Endodermal cell (in vitro differentiated cells): Measurements from ENCODE around the gene OBSCN. TPM values are rescaled to one million over a fixed set of nuclear protein-coding genes. Genes with fewer than 3 reads are reported as not detected.

Experiments
- DNase-seq: peaks from one replicate; pipeline ENCODE4 v3.0.0-alpha.2; 2017
- H3K27ac ChIP-seq: 2 replicates; pipeline ENCODE4 v1.5.1; 2013; ENCODE audit warnings: mild to moderate bottlenecking, low read depth, low read length, moderate library complexity
- H3K27me3 ChIP-seq: 2 replicates; pipeline ENCODE4 v1.6.1; 2013; ENCODE audit warnings: mild to moderate bottlenecking, low read length, moderate library complexity; ENCODE audit not compliant: insufficient read depth, control insufficient read depth, poor library complexity, severe bottlenecking
- H3K36me3 ChIP-seq: 2 replicates; pipeline ENCODE4 v1.7.0; 2013; ENCODE audit warnings: mild to moderate bottlenecking, low read length, moderate library complexity; ENCODE audit not compliant: control insufficient read depth, insufficient read depth
- H3K4me1 ChIP-seq: one replicate; pipeline ENCODE4 v1.7.0; 2013; ENCODE audit warnings: low read length; ENCODE audit not compliant: control insufficient read depth, insufficient read depth
- H3K4me3 ChIP-seq: 2 replicates; pipeline ENCODE4 v1.5.1; 2013; ENCODE audit warnings: mild to moderate bottlenecking, low read length, moderate library complexity
- H3K9ac ChIP-seq: 2 replicates; pipeline ENCODE4 v1.6.1; 2013; ENCODE audit warnings: mild to moderate bottlenecking, low read length, moderate library complexity; ENCODE audit not compliant: poor library complexity, severe bottlenecking; ENCODE audit errors: extremely low read depth
- H3K9me3 ChIP-seq: 2 replicates; pipeline ENCODE4 v1.6.1; 2013; ENCODE audit warnings: mild to moderate bottlenecking, low read length, moderate library complexity; ENCODE audit not compliant: control insufficient read depth
- H3K27ac Mint-ChIP-seq: 2 replicates; pipeline ENCODE4 v1.8.0; 2020; ENCODE audit warnings: mixed read lengths
- H3K27me3 Mint-ChIP-seq: 2 replicates; pipeline ENCODE4 v1.8.0; 2021; ENCODE audit warnings: mild to moderate bottlenecking, mixed read lengths; ENCODE audit not compliant: insufficient read depth
- H3K36me3 Mint-ChIP-seq: 2 replicates; pipeline ENCODE4 v1.8.0; 2020; ENCODE audit warnings: low read depth, mixed read lengths
- H3K4me1 Mint-ChIP-seq: 2 replicates; pipeline ENCODE4 v1.8.0; 2020; ENCODE audit warnings: mixed read lengths
- H3K4me3 Mint-ChIP-seq: 2 replicates; pipeline ENCODE4 v1.8.0; 2020; ENCODE audit warnings: mild to moderate bottlenecking, moderate library complexity, mixed read lengths
- H3K9me3 Mint-ChIP-seq: 2 replicates; pipeline ENCODE4 v1.8.0; 2020; ENCODE audit warnings: mild to moderate bottlenecking, mixed read lengths
- WGBS, 2 experiments: methylation state at CpG; one replicate each; pipeline versions ENCODE4 v1.1.5 to v1.1.7; 2013; ENCODE audit warnings: missing lambda C conversion rate in 2 of 2, mixed read lengths in 1 of 2; ENCODE audit not compliant: insufficient coverage in 1 of 2, insufficient read length in 1 of 2; 5-methylcytosine and 5-hydroxymethylcytosine counted together
- total RNA-seq, 2 donors: library from RNA; stranded (reverse); fragmentation: NEBNext Ultra II Directional in 1 of 2; extraction: Animal tissue kit (Norgen Biotek cat#: 25700) in 1 of 2; gene quantifications; 2 replicates in 1 of 2; 3 replicates in 1 of 2; pipeline ENCODE4 v1.2.1, GENCODE V29; 2021
- TF ChIP-seq, protein P1 (sequence below): fragments of 200-600 bp; sonication (generic); conservative IDR thresholded peaks from 2 replicates; pipeline ENCODE4 v1.5.0; 2021; ENCODE audit warnings: antibody characterized with exemption, mild to moderate bottlenecking

Gene OBSCN
- total RNA-seq, 2 donors from 2014 or later = 53.7 to 68.9 TPM

DNA sequence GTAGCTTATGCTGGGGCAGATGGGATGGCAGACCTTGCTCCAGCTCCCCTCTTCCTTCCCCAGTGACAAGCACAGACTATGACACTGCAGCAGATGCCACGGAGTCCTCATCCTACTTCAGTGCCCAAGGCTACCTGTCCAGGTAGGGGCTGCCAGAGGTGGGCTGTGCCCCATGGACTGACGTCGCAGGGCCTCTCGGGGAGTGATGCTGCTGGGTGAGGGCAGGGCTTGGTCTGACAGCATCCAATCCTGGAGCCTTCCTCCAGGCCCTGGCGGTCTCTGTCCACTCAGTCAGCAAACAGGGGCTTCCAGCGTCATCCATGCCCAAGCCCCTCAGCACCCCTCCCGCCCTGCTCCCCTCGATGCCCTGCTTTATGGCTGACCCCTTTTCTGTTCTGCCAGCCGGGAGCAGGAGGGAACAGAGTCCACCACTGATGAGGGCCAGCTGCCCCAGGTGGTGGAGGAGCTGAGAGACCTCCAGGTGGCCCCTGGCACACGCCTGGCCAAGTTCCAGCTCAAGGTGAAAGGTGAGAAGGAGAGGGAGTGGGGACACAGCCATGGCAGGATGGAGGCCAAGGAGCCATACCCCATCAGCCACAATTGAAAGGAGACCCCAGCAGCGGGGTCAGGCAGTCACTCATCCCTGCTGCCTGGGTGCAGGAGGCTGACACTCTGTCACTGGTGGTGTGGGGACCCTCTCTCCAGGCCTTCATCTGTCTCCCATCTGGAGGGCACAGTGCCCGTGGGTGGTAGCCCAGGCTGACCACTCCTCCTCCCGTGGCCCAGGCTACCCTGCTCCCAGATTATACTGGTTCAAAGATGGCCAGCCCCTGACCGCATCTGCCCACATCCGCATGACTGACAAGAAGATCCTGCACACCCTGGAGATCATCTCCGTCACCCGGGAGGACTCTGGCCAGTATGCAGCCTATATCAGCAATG, 125.2 kb downstream of the OBSCN start:
- H3K9me3 ChIP-seq = no peaks in the 10 kb centered on the region
- H3K9me3 Mint-ChIP-seq = no peaks in the 10 kb centered on the region
- no peaks in the 10 kb centered on the region for H3K27me3 Mint-ChIP-seq
- no peak overlapping the region for H3K4me3 Mint-ChIP-seq
- DNase-seq = peak; percentile 31
- no peaks in the 10 kb centered on the region for H3K27me3 ChIP-seq
- 93% methylated on average over 9 to 17 of the region's 17 CpGs for WGBS, 2 experiments
- TF ChIP-seq, protein P1, sequence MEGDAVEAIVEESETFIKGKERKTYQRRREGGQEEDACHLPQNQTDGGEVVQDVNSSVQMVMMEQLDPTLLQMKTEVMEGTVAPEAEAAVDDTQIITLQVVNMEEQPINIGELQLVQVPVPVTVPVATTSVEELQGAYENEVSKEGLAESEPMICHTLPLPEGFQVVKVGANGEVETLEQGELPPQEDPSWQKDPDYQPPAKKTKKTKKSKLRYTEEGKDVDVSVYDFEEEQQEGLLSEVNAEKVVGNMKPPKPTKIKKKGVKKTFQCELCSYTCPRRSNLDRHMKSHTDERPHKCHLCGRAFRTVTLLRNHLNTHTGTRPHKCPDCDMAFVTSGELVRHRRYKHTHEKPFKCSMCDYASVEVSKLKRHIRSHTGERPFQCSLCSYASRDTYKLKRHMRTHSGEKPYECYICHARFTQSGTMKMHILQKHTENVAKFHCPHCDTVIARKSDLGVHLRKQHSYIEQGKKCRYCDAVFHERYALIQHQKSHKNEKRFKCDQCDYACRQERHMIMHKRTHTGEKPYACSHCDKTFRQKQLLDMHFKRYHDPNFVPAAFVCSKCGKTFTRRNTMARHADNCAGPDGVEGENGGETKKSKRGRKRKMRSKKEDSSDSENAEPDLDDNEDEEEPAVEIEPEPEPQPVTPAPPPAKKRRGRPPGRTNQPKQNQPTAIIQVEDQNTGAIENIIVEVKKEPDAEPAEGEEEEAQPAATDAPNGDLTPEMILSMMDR = no peak
- H3K27ac ChIP-seq = no peak overlapping the region
- H3K36me3 Mint-ChIP-seq = peaks cover 26% of the 10 kb centered on the region
- H3K4me1 Mint-ChIP-seq = no peaks in the 10 kb centered on the region
- H3K36me3 ChIP-seq = no peaks in the 10 kb centered on the region
- H3K4me1 ChIP-seq = no peaks in the 10 kb centered on the region
- H3K9ac ChIP-seq = no peak overlapping the region
- H3K27ac Mint-ChIP-seq = no peak overlapping the region
- no peak overlapping the region for H3K4me3 ChIP-seq

DNA sequence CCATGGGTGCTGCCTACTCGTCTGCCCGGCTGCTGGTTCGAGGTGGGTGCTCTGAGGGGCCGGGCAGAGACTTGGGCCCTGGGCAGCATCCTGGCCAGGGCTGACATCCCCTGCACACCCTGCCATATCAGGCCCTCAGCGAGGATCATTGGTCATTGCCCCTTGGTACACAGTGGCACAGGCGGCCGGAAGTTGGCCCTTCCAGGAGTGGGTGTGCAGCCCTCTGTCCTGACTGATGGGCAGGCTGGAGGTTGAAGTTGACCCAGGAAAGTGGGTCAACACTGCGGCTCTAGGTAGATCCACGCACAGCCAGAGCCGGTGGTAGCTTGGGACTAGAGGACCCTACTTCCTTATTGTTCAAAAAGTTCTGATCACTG, 125.9 kb downstream of the OBSCN start:
- no peak overlapping the region for H3K27ac ChIP-seq
- H3K27me3 ChIP-seq = no peaks in the 10 kb centered on the region
- Mint-ChIP-seq H3K27me3 (no peaks in the 10 kb centered on the region), H3K4me1 (no peaks in the 10 kb centered on the region), H3K9me3 (no peaks in the 10 kb centered on the region), H3K27ac (no peak overlapping the region), H3K4me3 (no peak overlapping the region), H3K36me3 (peaks cover 26% of the 10 kb centered on the region)
- no peaks in the 10 kb centered on the region for H3K9me3 ChIP-seq
- no peaks in the 10 kb centered on the region for H3K4me1 ChIP-seq
- WGBS, 2 experiments = 90 to 96% methylated on average over 10 of the region's 10 CpGs
- H3K4me3 ChIP-seq = no peak overlapping the region
- no peaks in the 10 kb centered on the region for H3K36me3 ChIP-seq
- TF ChIP-seq, protein P1 = no peak
- no peak overlapping the region for H3K9ac ChIP-seq
- DNase-seq = no peak

DNA sequence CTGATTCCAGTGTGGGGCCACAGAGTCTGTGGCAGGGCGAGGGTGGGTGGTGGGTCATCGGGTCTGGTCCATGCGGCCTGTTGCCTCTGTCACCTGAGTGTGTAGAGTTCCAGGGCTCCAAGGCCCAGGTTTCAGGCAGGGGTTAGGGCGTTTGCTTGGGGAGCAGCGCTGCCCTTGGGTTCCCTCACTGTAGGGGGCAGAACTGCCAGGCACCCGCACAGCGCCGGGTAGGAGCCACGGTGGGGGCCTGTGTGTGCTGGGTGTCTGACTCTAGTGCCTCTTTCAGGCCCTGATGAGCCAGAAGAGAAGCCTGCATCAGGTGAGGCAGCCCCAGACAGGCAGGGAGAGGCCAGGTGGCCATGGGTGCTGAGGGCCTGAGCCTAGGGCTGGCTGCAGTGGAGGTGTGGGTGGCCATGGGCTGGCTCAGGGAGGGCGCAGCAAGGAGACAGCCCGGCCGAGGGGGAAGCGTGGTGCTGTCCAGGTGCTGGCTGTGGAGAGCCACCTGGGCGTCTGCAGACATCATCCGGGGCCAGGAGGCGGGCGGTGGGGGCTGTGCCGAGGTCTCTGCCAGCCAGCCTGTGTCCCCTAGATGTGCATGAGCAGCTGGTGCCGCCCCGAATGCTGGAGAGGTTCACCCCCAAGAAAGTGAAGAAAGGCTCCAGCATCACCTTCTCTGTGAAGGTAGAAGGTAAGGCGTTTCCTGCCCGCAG, 126.5 kb downstream of the OBSCN start:
- 95 to 100% methylated on average over 4 to 22 of the region's 22 CpGs for WGBS, 2 experiments
- Histone ChIP-seq H3K36me3 (peaks cover 6% of the 10 kb centered on the region), H3K27me3 (no peaks in the 10 kb centered on the region), H3K4me1 (no peaks in the 10 kb centered on the region), H3K4me3 (no peak overlapping the region), H3K9ac (no peak overlapping the region), H3K27ac (no peak overlapping the region), H3K9me3 (no peaks in the 10 kb centered on the region)
- H3K4me1 Mint-ChIP-seq = no peaks in the 10 kb centered on the region
- H3K27me3 Mint-ChIP-seq = no peaks in the 10 kb centered on the region
- no peak overlapping the region for H3K4me3 Mint-ChIP-seq
- DNase-seq = peak; percentile 38
- TF ChIP-seq, protein P1 = no peak
- no peak overlapping the region for H3K27ac Mint-ChIP-seq
- no peaks in the 10 kb centered on the region for H3K9me3 Mint-ChIP-seq
- peaks cover 31% of the 10 kb centered on the region for H3K36me3 Mint-ChIP-seq
